NB4 (cell line): ENCODE results near the gene PHF11.

ENCODE experiments used
- DNase-seq: peaks from one replicate; pipeline ENCODE4 v3.0.0; 2010; ENCODE audit warnings: low read depth
- H3K4me3 ChIP-seq: one replicate; pipeline ENCODE4 v1.5.1; 2011; ENCODE audit warnings: mild to moderate bottlenecking, low read depth, low read length, moderate library complexity
- MYC ChIP-seq: IDR thresholded peaks from 2 replicates; pipeline ENCODE4 v1.6.1; 2011; ENCODE audit warnings: low read depth, low read length
- POLR2A ChIP-seq: IDR thresholded peaks from 2 replicates; pipeline ENCODE4 v1.6.1; 2011; ENCODE audit warnings: mild to moderate bottlenecking; ENCODE audit not compliant: insufficient read length; ENCODE audit errors: extremely low read depth
- TF ChIP-seq, protein P1 (sequence below): IDR thresholded peaks from 2 replicates; pipeline ENCODE4 v1.6.1; 2011; ENCODE audit warnings: low read depth, low read length
- TF ChIP-seq, protein P2 (sequence below): IDR thresholded peaks from one replicate; pipeline ENCODE4 v1.5.1; 2012; ENCODE audit warnings: low read depth, low read length

PHF11 gene

DNA sequence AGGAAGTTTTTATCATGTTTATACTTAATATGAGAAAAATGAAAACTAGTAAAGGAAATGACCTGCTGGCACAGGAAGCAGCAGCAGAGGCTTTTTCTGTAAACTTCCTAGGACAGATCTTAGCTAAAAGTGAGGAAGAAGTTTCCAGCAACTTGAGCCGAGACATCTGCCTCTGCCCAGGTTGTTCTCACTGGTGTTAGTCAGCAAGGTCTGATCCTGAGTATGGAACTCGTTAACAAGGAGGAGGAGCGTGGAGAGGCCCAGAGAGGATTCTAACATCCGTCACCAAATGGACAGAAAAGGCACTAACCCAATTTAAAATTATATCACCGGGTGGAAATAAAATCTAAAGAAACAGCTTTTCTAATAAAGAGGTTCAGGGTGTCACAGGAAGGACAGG lies 43.6 kb downstream of the PHF11 start:
- no peak overlapping the region for H3K4me3 ChIP-seq
- no peak for DNase-seq
- TF ChIP-seq MYC (no peak), POLR2A (no peak)
- TF ChIP-seq, protein P1, sequence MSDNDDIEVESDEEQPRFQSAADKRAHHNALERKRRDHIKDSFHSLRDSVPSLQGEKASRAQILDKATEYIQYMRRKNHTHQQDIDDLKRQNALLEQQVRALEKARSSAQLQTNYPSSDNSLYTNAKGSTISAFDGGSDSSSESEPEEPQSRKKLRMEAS = no peak
- TF ChIP-seq, protein P2, sequence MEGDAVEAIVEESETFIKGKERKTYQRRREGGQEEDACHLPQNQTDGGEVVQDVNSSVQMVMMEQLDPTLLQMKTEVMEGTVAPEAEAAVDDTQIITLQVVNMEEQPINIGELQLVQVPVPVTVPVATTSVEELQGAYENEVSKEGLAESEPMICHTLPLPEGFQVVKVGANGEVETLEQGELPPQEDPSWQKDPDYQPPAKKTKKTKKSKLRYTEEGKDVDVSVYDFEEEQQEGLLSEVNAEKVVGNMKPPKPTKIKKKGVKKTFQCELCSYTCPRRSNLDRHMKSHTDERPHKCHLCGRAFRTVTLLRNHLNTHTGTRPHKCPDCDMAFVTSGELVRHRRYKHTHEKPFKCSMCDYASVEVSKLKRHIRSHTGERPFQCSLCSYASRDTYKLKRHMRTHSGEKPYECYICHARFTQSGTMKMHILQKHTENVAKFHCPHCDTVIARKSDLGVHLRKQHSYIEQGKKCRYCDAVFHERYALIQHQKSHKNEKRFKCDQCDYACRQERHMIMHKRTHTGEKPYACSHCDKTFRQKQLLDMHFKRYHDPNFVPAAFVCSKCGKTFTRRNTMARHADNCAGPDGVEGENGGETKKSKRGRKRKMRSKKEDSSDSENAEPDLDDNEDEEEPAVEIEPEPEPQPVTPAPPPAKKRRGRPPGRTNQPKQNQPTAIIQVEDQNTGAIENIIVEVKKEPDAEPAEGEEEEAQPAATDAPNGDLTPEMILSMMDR = no peak

DNA sequence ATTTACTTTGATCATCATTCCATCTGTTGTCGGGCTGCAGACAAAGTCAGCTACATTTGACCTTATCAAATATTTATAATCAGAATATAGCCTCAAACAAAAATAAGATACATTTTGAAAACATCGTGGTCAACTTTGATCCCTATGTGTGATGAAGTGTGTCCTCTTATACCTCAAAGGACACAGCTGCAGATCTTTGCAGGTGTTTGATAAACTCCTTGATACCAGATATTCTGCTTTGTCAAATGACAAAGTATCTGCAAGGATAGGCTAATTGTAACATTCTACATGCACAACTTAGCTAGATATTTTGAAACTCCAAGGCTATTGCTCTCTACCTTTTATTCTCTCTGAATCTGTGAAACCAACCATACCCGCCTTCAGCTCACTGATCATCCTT lies 44.0 kb downstream of the PHF11 start:
- no peak overlapping the region for H3K4me3 ChIP-seq
- no peak for DNase-seq
- TF ChIP-seq MYC (no peak), POLR2A (no peak)
- TF ChIP-seq, protein P2 = no peak
- TF ChIP-seq, protein P1 = no peak

DNA sequence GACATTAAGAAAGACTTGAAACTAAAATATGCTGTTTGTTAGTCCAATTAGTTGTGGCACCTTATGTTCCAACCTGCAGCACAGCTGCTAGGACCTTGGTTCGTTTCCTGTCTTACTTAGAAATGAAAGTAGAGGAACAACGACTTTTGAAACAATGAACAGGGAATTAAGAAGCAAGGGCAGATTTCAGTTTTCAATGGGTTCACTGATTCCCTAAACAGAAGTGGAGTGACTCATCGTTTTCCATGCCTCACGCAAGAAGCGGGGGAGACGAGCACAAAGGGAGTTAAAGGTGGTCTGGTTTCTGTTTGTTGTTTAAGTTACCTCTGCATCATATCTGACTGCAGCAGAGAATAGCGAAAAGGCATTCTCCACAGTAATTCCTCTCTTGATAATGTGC lies 44.8 kb downstream of the PHF11 start:
- H3K4me3 ChIP-seq = no peak overlapping the region
- TF ChIP-seq, protein P1 = no peak
- TF ChIP-seq, protein P2 = no peak
- TF ChIP-seq POLR2A (no peak), MYC (no peak)
- peak; percentile 68 for DNase-seq

DNA sequence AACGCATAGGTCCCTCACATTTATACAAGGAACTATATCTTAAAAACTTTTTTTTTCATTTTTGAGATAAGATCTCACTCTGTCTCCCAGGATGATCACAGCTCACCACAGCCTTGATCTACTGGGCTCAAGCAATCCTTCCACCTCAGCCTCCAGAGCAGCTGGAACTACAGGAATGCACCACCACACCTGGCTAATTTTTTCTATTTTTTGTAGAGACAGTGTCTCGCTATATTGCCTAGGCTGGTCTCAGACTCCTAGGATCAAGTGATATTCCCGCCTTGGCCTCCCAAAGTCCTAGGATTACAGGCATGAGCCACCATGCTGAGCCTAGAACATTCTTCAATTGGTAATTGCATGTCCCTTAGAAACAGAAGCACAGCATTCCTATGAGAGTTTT lies 47.9 kb downstream of the PHF11 start:
- H3K4me3 ChIP-seq = no peak overlapping the region
- DNase-seq = no peak
- no peak for TF ChIP-seq POLR2A
- no peak for TF ChIP-seq MYC
- TF ChIP-seq, protein P2 = no peak
- TF ChIP-seq, protein P1 = no peak

DNA sequence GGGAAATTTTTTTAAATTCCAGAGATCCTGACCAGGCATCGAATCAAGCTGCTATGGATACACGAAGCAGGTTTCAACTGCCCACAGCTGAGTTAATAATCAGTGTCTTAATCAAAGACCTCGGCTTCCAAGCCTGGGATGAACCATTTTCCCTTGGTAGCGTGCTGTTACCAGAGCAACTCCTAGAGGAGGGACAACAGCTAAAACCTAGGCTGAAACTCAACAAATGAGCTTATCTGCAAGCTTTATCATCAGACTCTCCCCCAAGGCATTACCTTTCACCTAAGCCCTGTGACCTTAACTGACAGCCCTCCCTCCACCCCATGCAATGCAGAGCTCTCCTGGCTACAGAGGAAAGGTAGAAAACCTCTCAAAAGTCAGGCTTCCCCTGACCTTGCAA lies 49.9 kb downstream of the PHF11 start:
- TF ChIP-seq, protein P2 = no peak
- TF ChIP-seq, protein P1 = no peak
- TF ChIP-seq POLR2A (no peak), MYC (no peak)
- DNase-seq = no peak
- H3K4me3 ChIP-seq = no peak overlapping the region

DNA sequence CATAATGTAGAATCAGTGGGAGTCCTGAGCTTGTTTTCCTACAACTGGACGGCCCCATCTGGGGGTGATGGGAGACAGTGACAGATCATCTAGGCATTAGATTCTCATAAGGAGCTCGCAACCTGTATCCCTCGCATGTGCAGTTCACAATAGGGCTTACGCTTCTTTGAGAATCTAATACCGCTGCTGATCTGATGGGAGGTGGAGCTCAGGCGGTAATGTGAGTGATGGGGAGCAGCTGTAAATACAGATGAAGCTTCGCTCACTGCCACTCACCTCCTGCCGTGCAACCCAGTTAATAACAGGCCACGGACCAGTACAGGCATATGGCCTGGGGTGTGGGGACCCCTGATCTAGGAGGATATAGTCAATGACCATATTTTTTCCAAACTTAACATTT lies 50.8 kb downstream of the PHF11 start:
- TF ChIP-seq POLR2A (no peak), MYC (no peak)
- TF ChIP-seq, protein P1 = no peak
- TF ChIP-seq, protein P2 = no peak
- DNase-seq = no peak
- no peak overlapping the region for H3K4me3 ChIP-seq
